Activated CD8-positive, alpha-beta T cell treated with anti-CD3 and anti-CD28 coated beads, Interleukin-2, amount 10 ng/mL, durations not matched to agents 7 days and 5 days (primary cell): Measurements from ENCODE around the gene LRCH1. TPM values are rescaled to one million over a fixed set of nuclear protein-coding genes. Genes with fewer than 3 reads are reported as not detected.

ENCODE experiments used
- ATAC-seq: fragments of 150-1000 bp; cut with Tn5 transposase; one replicate; pipeline ENCODE4 v1.10.0; 2021; ENCODE audit warnings: moderate library complexity
- CTCF ChIA-PET: fragments of 350-600 bp; sonication (Branson Sonifier 250); formaldehyde crosslinking; loops from one replicate; lab custom pipeline; 2021; ENCODE audit warnings: antibody characterized with exemption; lab: Charles Lee
- POLR2A ChIA-PET: fragments of 350-600 bp; sonication (Branson Sonifier 250); formaldehyde crosslinking; loops from one replicate; lab custom pipeline; 2021; ENCODE audit warnings: antibody characterized with exemption; lab: Charles Lee
- DNase-seq: peaks from one replicate; pipeline ENCODE4 v3.0.0-alpha.2; 2020
- H3K27ac Mint-ChIP-seq: one replicate; pipeline ENCODE4 v1.8.0; 2021; ENCODE audit warnings: mild to moderate bottlenecking, mixed read lengths
- H3K27me3 Mint-ChIP-seq: one replicate; pipeline ENCODE4 v1.8.0; 2021; ENCODE audit warnings: low read depth, mixed read lengths
- H3K36me3 Mint-ChIP-seq: one replicate; pipeline ENCODE4 v1.8.0; 2021; ENCODE audit warnings: low read depth, mixed read lengths
- H3K4me1 Mint-ChIP-seq: one replicate; pipeline ENCODE4 v1.8.0; 2021; ENCODE audit warnings: low read depth, mixed read lengths
- H3K4me3 Mint-ChIP-seq: one replicate; pipeline ENCODE4 v1.8.0; 2021; ENCODE audit warnings: mild to moderate bottlenecking, mixed read lengths
- H3K9me3 Mint-ChIP-seq: one replicate; pipeline ENCODE4 v1.8.0; 2022; ENCODE audit warnings: mixed read lengths; ENCODE audit not compliant: insufficient read depth
- total RNA-seq, 2 experiments: library from RNA; stranded (reverse); gene quantifications; one replicate each; pipeline ENCODE4 v1.2.3, GENCODE V29; 2021

The LRCH1 gene
- total RNA-seq, 2 experiments from 2014 or later: 15.3 to 18.0 TPM

DNA sequence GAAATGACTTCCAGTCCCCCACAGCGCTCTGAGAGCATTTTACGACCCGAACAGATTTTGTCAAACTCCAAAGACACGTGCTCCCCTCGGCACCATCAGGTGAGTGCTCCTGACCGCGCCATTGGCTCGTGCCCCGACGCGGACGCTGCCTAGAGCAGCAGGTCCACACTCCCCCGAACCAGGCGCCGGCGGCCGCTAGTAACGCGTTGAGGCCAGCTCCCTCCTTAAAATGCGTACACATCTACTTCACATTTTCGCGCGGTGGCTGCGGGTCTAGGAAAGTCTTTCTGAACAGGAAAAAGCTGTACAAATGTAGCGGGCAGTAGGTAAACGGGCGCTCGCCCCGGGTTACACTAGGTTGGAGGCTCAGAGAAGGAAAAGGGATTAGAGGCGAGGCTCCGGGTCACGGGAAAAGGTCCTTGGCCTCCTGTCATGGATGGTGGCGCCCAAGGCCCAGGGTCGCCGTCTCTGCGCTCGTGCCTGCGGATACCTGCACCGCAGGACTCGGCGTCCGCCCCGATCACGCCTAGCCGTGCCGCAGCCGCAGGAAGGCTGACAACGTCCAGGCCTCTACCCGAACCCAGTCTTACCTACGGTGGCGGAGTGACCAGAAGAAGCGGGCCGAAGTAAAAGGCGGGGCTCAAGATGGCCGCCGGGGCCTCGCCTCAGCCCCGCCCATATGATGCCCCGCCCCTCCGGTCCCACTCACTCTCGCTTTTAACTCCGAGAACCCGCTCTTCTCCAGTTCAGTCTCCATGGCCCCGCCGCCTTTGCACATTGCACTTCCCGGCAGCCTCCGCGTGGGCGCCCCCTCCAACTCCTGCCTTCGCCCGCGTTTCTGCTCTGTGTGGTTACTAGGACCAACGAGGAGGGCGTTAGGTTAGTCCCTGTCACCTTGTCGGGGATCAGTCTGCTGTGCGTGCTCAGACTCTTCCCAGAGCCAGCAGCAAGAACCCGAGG, 243.8 kb downstream of the LRCH1 start, which contains the start of gene ESD:
TSS of gene ESD (minus strand) at position 647 of the 960 bp plus-strand sequence. CDS start 5,748 bp downstream, outside the sequence.
- peak within 1 kb of the TSS; percentile 89 for H3K4me3 Mint-ChIP-seq
- CTCF ChIA-PET: interaction anchor here (1.1 to 1.5 kb wide), 3 partner anchors 16 to 96 kb away, joined by 3 read pairs; no protein-coding TSS in a partner anchor

DNA sequence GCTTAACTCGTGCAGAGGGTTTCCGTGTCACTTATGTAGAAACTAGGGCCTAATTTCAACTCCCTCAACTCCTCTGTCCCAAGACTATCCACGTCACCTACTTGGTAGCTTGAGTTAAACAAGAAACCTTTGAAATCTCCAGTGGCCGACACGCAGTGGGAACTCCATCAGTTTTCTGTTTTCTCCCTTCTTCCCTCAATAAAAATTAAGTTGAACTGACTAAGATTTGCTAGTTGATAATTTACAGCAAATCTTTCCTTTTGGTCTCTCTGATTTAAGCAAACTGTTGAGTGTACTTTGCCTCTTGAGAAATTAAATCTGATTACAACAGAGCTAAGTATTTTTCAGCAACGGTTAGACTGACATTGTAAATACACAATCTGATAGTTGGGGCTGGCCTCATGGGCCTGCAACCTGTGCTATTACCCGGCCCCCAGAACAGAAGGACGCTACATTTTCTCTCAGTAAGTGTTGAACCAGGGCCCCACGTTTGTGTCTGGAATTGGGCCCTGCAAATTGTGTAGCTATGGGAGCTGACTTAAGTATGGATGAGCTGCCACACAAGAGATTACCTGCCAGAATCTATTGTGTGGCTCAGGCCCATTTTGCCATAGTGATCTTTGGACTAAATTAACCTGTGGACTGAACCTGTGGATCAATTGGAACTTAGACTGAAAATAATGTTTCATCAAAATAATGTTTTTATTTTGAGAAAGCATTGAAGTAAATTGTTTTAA, 244.7 kb downstream of the LRCH1 start:
- ChIA-PET CTCF (interaction anchor here (1.1 to 1.2 kb wide), 2 partner anchors 15 to 96 kb away, joined by 3 read pairs; no protein-coding TSS in a partner anchor), POLR2A (no interaction called here)
- no peak for DNase-seq
- Mint-ChIP-seq H3K27me3 (peaks cover 5% of the 10 kb centered on the region), H3K27ac (peak overlapping the region; percentile 95), H3K36me3 (peaks cover 18% of the 10 kb centered on the region), H3K4me3 (peak overlapping the region; percentile 89), H3K4me1 (peaks cover 36% of the 10 kb centered on the region), H3K9me3 (no peaks in the 10 kb centered on the region)
- ATAC-seq: no peak

More for the DNA sequence above, 243.8 kb downstream of the LRCH1 start, which contains the start of gene ESD:
- POLR2A ChIA-PET: interaction anchor here (0.6 to 0.7 kb wide), 3 partner anchors 11 to 222 kb away, joined by 3 to 4 read pairs (median 3); no protein-coding TSS in a partner anchor
- DNase-seq: peak; percentile 94
- peak within 1 kb of the TSS; percentile 95 for H3K27ac Mint-ChIP-seq
- peaks cover 18% of the 10 kb centered on the region for H3K36me3 Mint-ChIP-seq
- H3K4me1 Mint-ChIP-seq: peaks cover 36% of the 10 kb centered on the region
- H3K9me3 Mint-ChIP-seq: no peaks in the 10 kb centered on the region
- ATAC-seq: peak; percentile 94
- peaks cover 5% of the 10 kb centered on the region for H3K27me3 Mint-ChIP-seq

DNA sequence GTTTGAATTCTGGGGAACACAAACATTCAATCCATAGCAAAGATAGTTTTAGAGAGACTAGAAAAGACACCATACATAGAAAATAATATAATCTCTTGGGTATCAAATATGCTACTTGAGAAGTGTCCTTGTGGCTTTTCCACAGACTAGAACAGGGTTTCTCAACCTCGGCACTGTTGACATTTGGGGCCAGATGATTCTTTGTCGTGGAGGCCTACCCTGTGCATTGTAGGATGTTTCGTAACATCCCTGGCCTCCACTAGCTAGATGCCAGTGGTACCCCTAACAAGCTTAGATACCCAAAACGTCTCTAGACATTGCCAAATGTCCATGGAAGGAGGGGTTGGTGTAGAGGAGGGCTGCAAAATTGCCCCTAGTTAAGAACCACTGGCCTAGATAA, 246.2 kb downstream of the LRCH1 start:
- Mint-ChIP-seq H3K4me1 (peaks cover 28% of the 10 kb centered on the region), H3K36me3 (peaks cover 14% of the 10 kb centered on the region), H3K9me3 (no peaks in the 10 kb centered on the region), H3K27me3 (peaks cover 5% of the 10 kb centered on the region), H3K27ac (no peak overlapping the region), H3K4me3 (no peak overlapping the region)
- CTCF ChIA-PET: interaction anchor here (1.3 kb wide), 1 partner anchor 247 kb away, joined by 4 read pairs; no protein-coding TSS in a partner anchor
- POLR2A ChIA-PET: no interaction called here
- DNase-seq: no peak
- ATAC-seq: no peak

DNA sequence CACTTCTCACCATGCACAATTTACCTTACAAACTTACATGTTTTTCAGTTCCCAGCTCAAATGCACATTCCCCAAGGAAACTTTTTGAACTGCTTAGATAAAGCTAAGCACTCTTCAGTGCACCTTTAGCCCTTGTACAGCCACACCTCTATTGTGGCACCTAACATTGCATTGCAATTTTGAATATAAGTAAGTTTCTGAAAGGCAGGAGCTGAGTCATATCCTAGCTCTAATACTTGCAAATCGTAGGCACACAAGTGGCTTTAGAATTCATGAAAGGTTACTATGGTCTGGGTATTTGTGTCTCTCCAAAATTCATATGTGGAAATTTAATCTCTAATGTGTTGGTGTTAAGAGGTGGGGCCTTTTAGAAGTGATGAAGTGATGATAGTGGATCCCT, 248.9 kb downstream of the LRCH1 start:
- H3K27ac Mint-ChIP-seq: no peak overlapping the region
- DNase-seq: no peak
- no peaks in the 10 kb centered on the region for H3K36me3 Mint-ChIP-seq
- H3K27me3 Mint-ChIP-seq: peaks cover 8% of the 10 kb centered on the region
- ATAC-seq: no peak
- H3K9me3 Mint-ChIP-seq: no peaks in the 10 kb centered on the region
- POLR2A ChIA-PET: no interaction called here
- no peak overlapping the region for H3K4me3 Mint-ChIP-seq
- CTCF ChIA-PET: no interaction called here
- H3K4me1 Mint-ChIP-seq: peaks cover 10% of the 10 kb centered on the region

Other genes with a start within 250 kb of the LRCH1 start
- gene RUBCNL, start 165.9 kb upstream of the LRCH1 start, total RNA-seq: under 1 TPM in 1 of 2 experiments, not detected in 1; 0.21 TPM
- gene ESD, start 244.0 kb downstream of the LRCH1 start, total RNA-seq: 100 to 1,000 TPM in 1 of 2 experiments, 10 to 100 TPM in 1; 99.9 to 111 TPM